ENCODE measurements around the gene IRX6.

- TF ChIP-seq EZH2phosphoT487 (IDR thresholded peaks at IDR 0.05; ENCODE audit: borderline replicate concordance): no peak
- TF ChIP-seq CTCF (conservative IDR thresholded peaks at IDR 0.05; ENCODE audit: low read length): no peak
These were observed 27.9 kb downstream of the IRX6 start for GRCh38 chr16:55351936-55352335.
